AML-193 (cell line): ENCODE results near the gene PIGS.
"Not testable (repeated sequence)": the region's sequence is repeated elsewhere in the genome, so short reads cannot be mapped to it uniquely, and the experiment has no call there.

Source experiments
- DNase-seq, 2 experiments: peaks; one replicate each; lab custom pipeline; 2025; lab: John Stamatoyannopoulos, UW

Gene PIGS

GRCh38 chr17:28578246-28579195 lies 7.2 kb upstream of the PIGS start:
- DNase-seq, result no peak

DNA sequence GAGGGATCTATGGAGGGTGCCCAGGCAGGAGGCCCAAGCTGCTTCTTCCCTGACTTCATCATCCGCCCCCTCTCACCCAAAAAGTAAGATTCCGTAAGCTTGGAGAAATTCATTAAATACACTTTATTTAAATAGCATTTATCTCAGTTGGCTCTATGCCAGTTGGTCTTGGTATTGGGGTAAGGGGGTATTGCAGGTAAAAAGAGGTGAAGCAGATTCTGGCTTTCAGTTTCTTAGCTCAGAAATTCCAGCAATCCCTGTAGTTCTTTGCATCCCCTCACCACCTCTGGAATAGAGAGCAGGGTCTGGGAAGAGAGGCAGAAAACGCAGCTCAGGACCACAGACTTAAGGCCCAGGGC lies 6.1 kb upstream of the PIGS start:
- DNase-seq, result no peak

- DNase-seq, result no peak
Measured at GRCh38 chr17:28576758-28577465, 5.6 kb upstream of the PIGS start, which contains the start of gene ALDOC. TSS of gene ALDOC (minus strand) at chr17:28576895. CDS start at chr17:28575532, 1,363 bp downstream.

DNA sequence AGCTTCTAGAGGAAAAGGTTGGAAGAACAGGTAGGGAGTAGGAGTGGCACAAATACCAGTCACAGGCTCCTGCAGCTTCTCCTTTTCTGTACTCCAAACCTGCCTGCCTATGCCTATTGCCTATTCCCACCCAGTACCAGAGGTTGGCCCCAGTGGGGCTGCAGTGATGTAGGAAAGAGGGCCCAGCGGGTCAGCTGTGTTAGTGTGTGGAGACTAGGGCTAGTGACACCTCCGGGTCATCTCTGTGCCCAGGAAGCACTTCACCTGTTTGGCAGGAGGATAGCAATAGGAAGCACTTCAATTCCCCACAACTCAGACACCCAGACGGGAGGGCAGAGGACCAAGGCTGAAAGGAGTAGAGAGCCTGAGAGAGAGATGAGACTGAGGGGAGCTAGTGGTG lies 4.7 kb upstream of the PIGS start:
- not testable (repeated sequence) for DNase-seq

DNA sequence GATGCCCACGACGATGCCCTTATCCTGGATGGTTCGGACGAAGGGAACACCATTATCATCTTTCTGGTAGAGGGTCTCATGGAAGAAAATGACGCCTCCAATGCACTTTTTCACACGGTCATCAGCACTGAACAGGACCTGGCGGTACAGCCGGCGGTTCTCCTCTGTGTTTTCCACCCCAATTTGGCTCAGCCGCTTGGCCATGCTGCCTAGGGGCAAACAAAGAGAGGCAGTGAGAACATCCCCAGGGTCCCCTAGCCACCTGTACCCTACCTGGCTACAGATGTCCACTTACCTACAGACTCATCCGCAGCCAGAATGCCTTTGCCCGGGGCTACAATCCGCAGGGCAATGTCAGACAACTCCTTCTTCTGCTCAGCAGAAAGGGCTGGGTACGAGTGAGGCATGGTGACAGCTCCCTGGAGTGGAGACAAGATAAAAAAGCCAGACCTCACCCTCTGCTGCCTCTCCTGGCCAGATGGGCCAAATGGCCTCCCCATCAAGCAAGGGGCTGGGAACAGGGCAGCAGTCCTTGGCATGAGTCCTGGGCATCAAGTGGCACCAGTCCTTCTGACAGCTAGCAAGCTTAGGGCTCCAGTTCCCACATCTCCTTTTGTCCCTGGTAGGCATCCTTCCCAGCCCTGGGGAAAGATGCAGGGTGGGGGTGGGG lies 3.9 kb upstream of the PIGS start:
- no peak for DNase-seq

- DNase-seq, result no peak
Measured at GRCh38 chr17:28574526-28574925, 3.2 kb upstream of the PIGS start.

GRCh38 chr17:28573966-28574480 lies 2.7 kb upstream of the PIGS start:
- no peak for DNase-seq

DNA sequence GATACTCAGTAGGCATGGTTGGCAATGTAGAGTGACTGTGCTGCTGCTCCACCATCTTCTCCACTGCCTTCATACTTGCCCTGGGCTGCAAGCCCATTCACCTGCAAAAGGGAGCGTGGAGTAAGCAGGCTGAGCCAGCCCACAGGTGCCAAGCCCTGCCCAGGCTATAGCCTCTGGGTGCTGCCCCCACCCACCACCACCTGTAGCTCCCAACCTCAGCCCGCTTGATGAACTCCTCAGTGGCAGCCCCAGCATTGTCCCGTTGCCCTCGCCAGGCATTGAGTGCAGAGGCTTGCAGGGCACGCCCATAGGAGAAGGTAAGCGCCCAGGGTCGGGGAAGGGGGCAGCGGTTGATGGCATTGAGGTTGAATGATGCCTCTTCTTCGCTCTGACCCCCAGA lies 2.2 kb upstream of the PIGS start:
- no peak for DNase-seq

GRCh38 chr17:28573040-28573380 lies 1.7 kb upstream of the PIGS start:
- DNase-seq, result no peak

DNA sequence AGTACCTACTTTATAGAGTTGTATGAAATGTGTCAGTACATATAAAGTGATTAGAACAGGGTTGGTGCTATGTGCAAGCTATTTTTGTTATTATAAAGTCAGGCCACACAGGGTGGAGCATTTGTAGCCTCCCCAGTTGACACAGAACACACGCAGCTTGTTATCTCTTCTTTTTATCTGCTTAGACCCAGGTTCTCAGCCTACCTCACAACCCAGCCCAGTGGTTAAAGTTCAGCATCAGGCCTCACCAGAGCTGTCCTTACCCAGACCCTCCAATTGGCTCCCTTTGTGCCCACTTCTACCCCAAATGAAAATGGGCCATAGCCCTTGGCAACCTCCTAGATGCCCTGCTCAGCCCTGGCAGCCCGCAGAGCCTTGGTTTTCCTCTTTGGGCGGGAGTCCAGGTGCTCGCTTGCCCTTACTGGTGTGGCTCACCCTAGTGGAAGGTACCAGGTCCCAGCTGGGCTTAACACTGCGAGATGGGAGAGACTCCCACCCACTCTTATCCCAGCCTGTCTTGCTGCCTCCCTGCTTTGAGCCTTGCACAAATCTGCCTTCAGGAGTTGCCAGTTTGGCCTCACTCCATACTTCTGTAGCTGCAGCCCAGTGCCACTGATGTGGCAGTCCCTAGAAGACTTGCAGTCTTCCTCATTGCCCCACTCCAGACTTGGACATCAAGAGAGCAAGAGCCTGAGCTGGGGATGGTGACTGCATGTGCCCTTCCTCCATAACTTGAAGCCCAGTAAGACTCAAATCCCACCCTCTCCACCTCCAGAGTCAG lies 1.1 kb upstream of the PIGS start:
- no peak for DNase-seq

- peak; percentile 9 to 53 for DNase-seq
Measured at GRCh38 chr17:28570716-28571360, 486 bp downstream of the PIGS start.

DNA sequence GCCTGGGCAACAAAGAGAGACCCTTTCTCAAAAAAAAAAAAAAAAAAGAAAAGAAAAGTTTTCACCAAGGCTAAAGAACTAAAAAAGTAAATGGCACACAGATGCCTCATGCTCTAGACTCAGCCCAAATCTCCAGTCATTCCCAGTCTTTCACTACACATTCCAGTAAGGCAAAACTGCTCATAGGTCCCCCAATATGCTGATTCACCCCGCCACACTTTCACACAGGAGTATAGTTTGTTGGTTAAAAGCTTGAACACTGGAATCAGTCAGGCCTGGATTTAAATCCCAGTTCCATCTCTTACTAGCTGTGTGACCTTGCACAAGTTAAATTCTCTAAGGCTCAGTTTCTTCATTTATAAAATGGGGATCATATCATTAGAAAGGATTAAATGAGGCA lies 1.9 kb downstream of the PIGS start:
- DNase-seq, result no peak

DNA sequence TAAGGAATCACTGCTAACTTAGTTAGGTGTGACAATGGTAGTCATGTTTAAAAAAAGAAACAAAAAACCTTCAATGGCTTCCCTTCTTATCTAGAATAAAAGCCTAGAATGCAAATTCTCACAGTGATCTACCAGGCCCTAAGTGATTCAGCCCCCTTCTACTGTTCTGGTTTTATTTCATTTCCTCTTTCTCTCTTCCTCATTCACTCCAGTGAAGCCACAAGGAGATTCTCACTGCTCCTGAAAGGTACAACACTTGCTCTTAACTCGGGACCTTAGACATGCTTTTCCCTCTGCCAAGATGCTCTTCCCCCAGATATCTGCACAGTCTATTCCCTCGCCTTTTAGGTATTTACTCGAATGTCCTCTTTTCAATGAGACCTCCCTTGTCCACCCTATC lies 3.7 kb downstream of the PIGS start:
- DNase-seq, result peak; percentile 84 to 86

- no peak for DNase-seq
Measured at GRCh38 chr17:28563475-28563874, 7.8 kb downstream of the PIGS start.

GRCh38 chr17:28555022-28555421 lies 16.3 kb downstream of the PIGS start:
- no peak for DNase-seq

GRCh38 chr17:28554565-28554964 lies 16.8 kb downstream of the PIGS start:
- no peak for DNase-seq

- DNase-seq, result no peak
Measured at GRCh38 chr17:28553000-28553505, 18.3 kb downstream of the PIGS start.

GRCh38 chr17:28552176-28552999 lies 18.9 kb downstream of the PIGS start, which contains the start of gene UNC119:
TSS of gene UNC119 (minus strand) at chr17:28552624. CDS start at chr17:28552557, 67 bp downstream.
- DNase-seq, result peak; percentile 62 to 76

DNA sequence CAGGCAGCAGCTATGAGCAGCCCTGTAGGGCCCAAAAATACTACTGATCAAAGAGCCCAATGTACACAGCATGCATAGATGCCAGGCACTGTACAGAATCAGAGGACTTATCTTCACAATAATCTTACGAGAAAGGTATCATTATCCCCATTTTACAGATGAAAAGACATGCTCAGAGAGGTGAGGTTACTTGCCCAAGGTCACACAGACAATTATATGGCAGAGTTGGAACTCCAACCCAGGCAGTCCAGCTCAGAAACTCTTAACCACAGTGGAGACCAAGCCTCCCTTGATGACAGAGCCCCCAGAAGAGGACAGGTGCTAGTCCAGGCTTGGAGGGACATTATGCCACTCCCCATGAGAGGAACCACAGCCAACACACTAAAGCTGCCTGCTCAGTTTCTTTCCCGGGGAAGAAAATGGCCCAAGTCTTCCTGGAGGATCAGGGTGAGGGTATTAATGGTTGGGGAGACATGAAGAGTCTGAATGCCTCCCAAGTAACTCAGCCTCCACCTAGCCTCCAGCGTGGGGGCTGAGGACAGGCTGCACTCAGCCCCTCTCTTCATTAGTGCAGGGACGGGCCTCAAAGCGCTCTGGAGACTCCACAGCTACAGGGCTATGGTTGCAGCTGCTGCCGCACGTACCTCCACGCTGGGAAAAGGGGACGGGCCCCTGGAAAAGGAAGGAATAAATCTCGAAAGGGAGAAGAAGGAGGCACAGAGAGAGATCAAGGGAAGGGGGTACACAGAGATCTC lies 19.7 kb downstream of the PIGS start:
- DNase-seq, result no peak
